HepG2 (cell line): Measurements from ENCODE around the gene AGPAT2. TPM values are rescaled to one million over a fixed set of nuclear protein-coding genes. Genes with fewer than 3 reads are reported as not detected.
A peak's percentile ranks its signal among the peaks of the same experiment; 100 is the strongest.

Source experiments
- ATRX ChIP-seq: sonication (generic); formaldehyde crosslinking; IDR thresholded peaks from 2 replicates; pipeline ENCODE4 v1.4.0; 2020; ENCODE audit warnings: missing genetic modification reagents, borderline replicate concordance
- SKI ChIP-seq: fragments of 450-650 bp; IDR thresholded peaks from one replicate; pipeline ENCODE4 v1.6.1; 2018; ENCODE audit warnings: mild to moderate bottlenecking; ENCODE audit not compliant: partially characterized antibody
- polyA plus RNA-seq, 8 experiments: library from polyadenylated mRNA; depleted of rRNA in 3 of 8; stranded (reverse) in 7 of 8; unstranded in 1 of 8; fragments of >200 nt; fragmentation: Illumina TruSeq in 4 of 8; extraction: Trizol in 4 of 8; gene quantifications; 2 replicates each; pipeline versions ENCODE4 v1.2.1 to v1.2.3, GENCODE V29; 2011 to 2016; ENCODE audit warnings: low read depth in 4 of 8, missing spikeins in 1 of 8, mixed read lengths in 1 of 8; ENCODE audit not compliant: insufficient read depth in 1 of 8
- total RNA-seq, 5 experiments: library from RNA; depleted of rRNA; stranded (reverse); fragments of >200 nt; fragmentation: Illumina TruSeq; extraction: Trizol; gene quantifications; 2 replicates each; pipeline ENCODE4 v1.2.3, GENCODE V29; 2016; ENCODE audit warnings: low read depth in 1 of 5
- TF ChIP-seq, protein P1 (sequence below), 2 experiments: fragments of 450-650 bp in 1 of 2; sonication (generic) in 1 of 2; formaldehyde crosslinking in 1 of 2; IDR thresholded peaks; 2 replicates each; pipeline versions ENCODE4 v1.6.1 to v1.8.0; 2016 to 2022; ENCODE audit warnings: antibody characterized with exemption in 1 of 2, mild to moderate bottlenecking in 1 of 2, missing genetic modification reagents in 1 of 2
- TF ChIP-seq, protein P2 (sequence below): sonication (generic); formaldehyde crosslinking; IDR thresholded peaks from 2 replicates; pipeline ENCODE4 v1.5.1; 2020; ENCODE audit warnings: mild to moderate bottlenecking, missing genetic modification reagents, borderline replicate concordance
- TF ChIP-seq, protein P3 (sequence below): sonication (generic); formaldehyde crosslinking; IDR thresholded peaks from 2 replicates; pipeline ENCODE4 v1.4.0; 2020; ENCODE audit warnings: missing genetic modification reagents, borderline replicate concordance
- TF ChIP-seq, protein P4 (sequence below): sonication (generic); formaldehyde crosslinking; IDR thresholded peaks from 2 replicates; pipeline ENCODE4 v1.5.0; 2020; ENCODE audit warnings: mild to moderate bottlenecking, missing genetic modification reagents, borderline replicate concordance
- TF ChIP-seq, protein P5 (sequence below): IDR thresholded peaks from 2 replicates; pipeline ENCODE4 v1.6.1; 2012; ENCODE audit warnings: inconsistent platforms

Gene AGPAT2
- total and polyA plus RNA-seq, 2 of the 13 experiments (the other 11 are each of a cell fraction or from before 2014, with no cell fraction given) = 3.9 to 25.8 TPM

DNA sequence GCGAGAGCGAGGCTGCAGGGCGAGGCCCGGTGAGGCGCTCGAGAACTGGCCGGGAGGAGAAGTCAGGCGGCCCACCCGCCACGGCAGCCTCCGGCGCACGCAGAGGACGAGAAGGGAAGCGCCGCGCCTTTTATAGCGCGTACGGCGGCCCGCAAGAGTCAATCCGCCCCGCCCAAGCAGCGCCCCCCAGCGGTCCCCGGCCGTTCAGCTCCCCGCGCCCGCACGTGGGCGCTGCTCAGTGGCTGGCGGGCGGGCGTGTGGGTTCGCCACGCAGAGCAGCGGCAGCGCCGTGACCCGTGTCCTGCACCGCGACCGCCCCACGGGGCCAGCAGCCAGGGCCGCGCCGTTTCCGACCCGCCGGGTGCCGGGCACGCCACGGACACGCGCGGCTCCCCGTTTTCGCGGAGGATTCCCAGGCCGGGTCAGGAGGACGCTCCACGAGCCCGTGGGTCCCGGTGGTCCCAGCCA lies 40.9 kb upstream of the AGPAT2 start (continued):
- TF ChIP-seq, protein P1, sequence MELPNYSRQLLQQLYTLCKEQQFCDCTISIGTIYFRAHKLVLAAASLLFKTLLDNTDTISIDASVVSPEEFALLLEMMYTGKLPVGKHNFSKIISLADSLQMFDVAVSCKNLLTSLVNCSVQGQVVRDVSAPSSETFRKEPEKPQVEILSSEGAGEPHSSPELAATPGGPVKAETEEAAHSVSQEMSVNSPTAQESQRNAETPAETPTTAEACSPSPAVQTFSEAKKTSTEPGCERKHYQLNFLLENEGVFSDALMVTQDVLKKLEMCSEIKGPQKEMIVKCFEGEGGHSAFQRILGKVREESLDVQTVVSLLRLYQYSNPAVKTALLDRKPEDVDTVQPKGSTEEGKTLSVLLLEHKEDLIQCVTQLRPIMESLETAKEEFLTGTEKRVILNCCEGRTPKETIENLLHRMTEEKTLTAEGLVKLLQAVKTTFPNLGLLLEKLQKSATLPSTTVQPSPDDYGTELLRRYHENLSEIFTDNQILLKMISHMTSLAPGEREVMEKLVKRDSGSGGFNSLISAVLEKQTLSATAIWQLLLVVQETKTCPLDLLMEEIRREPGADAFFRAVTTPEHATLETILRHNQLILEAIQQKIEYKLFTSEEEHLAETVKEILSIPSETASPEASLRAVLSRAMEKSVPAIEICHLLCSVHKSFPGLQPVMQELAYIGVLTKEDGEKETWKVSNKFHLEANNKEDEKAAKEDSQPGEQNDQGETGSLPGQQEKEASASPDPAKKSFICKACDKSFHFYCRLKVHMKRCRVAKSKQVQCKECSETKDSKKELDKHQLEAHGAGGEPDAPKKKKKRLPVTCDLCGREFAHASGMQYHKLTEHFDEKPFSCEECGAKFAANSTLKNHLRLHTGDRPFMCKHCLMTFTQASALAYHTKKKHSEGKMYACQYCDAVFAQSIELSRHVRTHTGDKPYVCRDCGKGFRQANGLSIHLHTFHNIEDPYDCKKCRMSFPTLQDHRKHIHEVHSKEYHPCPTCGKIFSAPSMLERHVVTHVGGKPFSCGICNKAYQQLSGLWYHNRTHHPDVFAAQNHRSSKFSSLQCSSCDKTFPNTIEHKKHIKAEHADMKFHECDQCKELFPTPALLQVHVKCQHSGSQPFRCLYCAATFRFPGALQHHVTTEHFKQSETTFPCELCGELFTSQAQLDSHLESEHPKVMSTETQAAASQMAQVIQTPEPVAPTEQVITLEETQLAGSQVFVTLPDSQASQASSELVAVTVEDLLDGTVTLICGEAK (IDR thresholded peaks at IDR 0.05) = no peak
- TF ChIP-seq, protein P1 (CRISPR knock-in tag; IDR thresholded peaks at IDR 0.05) = peak; percentile 80; the same call in 1 of the 2 replicates
- TF ChIP-seq ATRX (CRISPR knock-in tag) (no peak), SKI (peak; percentile 67)
- TF ChIP-seq, protein P2, sequence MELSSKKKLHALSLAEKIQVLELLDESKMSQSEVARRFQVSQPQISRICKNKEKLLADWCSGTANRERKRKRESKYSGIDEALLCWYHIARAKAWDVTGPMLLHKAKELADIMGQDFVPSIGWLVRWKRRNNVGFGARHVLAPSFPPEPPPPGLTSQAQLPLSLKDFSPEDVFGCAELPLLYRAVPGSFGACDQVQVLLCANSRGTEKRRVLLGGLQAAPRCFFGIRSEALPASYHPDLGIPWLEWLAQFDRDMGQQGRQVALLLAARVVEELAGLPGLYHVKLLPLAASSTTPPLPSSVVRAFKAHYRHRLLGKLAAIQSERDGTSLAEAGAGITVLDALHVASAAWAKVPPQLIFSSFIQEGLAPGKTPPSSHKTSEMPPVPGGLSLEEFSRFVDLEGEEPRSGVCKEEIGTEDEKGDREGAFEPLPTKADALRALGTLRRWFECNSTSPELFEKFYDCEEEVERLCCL (CRISPR knock-in tag) = 0 out of 2 replicates have a peak, but pooled peaks have one; percentile 48
- TF ChIP-seq, protein P3, sequence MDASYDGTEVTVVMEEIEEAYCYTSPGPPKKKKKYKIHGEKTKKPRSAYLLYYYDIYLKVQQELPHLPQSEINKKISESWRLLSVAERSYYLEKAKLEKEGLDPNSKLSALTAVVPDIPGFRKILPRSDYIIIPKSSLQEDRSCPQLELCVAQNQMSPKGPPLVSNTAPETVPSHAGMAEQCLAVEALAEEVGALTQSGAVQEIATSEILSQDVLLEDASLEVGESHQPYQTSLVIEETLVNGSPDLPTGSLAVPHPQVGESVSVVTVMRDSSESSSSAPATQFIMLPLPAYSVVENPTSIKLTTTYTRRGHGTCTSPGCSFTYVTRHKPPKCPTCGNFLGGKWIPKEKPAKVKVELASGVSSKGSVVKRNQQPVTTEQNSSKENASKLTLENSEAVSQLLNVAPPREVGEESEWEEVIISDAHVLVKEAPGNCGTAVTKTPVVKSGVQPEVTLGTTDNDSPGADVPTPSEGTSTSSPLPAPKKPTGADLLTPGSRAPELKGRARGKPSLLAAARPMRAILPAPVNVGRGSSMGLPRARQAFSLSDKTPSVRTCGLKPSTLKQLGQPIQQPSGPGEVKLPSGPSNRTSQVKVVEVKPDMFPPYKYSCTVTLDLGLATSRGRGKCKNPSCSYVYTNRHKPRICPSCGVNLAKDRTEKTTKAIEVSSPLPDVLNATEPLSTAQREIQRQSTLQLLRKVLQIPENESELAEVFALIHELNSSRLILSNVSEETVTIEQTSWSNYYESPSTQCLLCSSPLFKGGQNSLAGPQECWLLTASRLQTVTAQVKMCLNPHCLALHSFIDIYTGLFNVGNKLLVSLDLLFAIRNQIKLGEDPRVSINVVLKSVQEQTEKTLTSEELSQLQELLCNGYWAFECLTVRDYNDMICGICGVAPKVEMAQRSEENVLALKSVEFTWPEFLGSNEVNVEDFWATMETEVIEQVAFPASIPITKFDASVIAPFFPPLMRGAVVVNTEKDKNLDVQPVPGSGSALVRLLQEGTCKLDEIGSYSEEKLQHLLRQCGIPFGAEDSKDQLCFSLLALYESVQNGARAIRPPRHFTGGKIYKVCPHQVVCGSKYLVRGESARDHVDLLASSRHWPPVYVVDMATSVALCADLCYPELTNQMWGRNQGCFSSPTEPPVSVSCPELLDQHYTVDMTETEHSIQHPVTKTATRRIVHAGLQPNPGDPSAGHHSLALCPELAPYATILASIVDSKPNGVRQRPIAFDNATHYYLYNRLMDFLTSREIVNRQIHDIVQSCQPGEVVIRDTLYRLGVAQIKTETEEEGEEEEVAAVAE (CRISPR knock-in tag) = peak; percentile 71; the same call in 1 of the 2 replicates
- TF ChIP-seq, protein P4, sequence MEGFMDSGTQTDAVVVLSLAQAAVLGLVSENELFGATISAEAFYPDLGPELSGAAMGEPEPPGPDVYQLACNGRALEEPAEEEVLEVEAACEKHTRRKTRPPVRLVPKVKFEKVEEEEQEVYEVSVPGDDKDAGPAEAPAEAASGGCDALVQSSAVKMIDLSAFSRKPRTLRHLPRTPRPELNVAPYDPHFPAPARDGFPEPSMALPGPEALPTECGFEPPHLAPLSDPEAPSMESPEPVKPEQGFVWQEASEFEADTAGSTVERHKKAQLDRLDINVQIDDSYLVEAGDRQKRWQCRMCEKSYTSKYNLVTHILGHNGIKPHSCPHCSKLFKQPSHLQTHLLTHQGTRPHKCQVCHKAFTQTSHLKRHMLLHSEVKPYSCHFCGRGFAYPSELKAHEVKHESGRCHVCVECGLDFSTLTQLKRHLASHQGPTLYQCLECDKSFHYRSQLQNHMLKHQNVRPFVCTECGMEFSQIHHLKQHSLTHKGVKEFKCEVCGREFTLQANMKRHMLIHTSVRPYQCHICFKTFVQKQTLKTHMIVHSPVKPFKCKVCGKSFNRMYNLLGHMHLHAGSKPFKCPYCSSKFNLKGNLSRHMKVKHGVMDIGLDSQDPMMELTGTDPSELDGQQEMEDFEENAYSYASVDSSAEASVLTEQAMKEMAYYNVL = peak; percentile 56; the same call in 1 of the 2 replicates
- TF ChIP-seq, protein P5, sequence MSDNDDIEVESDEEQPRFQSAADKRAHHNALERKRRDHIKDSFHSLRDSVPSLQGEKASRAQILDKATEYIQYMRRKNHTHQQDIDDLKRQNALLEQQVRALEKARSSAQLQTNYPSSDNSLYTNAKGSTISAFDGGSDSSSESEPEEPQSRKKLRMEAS = peak; percentile 99
